ENCODE data around the gene CLDN19. TPM values are rescaled to one million over a fixed set of nuclear protein-coding genes. Genes with fewer than 3 reads are reported as not detected.
"Not testable (repeated sequence)": the region's sequence is repeated elsewhere in the genome, so short reads cannot be mapped to it uniquely, and the experiment has no call there.

Gene CLDN19
- total and polyA plus RNA-seq, 2 donors (not counting 1 experiment from before 2014, with no cell fraction given): 0.03 TPM; not detected in 1

GRCh38 chr1:42713293-42713692 lies 26.7 kb downstream of the CLDN19 start:
- POLR2A ChIA-PET: no interaction called here
- Histone ChIP-seq H3K27ac (ENCODE audit: low read length in 2 of 2) (no peak overlapping the region), H3K27me3 (replicated peaks in 1 of 4; ENCODE audit: control extremely low read depth in 1 of 4, control insufficient read depth in 3 of 4, insufficient read depth in 4 of 4, low read length in 3 of 4) (no peaks in the 10 kb centered on the region), H3K9ac (ENCODE audit: low read length) (no peak overlapping the region), H3K4me2 (replicated peaks; ENCODE audit: low read depth, low read length, poor library complexity, severe bottlenecking) (no peak overlapping the region), H2AFZ (ENCODE audit: insufficient read depth, low read depth, low read length, poor library complexity, severe bottlenecking) (no peak overlapping the region), H3K36me3 (replicated peaks in 1 of 2; ENCODE audit: control extremely low read depth in 1 of 2, control insufficient read depth in 1 of 2, extremely low read depth in 1 of 2, insufficient read depth in 2 of 2, low read length in 1 of 2) (peaks cover 8 to 14% of the 10 kb centered on the region in 2 experiments), H4K20me1 (ENCODE audit: control insufficient read depth, insufficient read depth, low read length, poor library complexity, severe bottlenecking) (peaks cover 7% of the 10 kb centered on the region), H3K4me1 (ENCODE audit: control insufficient read depth in 2 of 2, insufficient read depth in 2 of 2, low read length in 2 of 2) (no peaks in the 10 kb centered on the region), H3K4me3 (ENCODE audit: control extremely low read depth in 1 of 5, extremely low read depth in 1 of 5, insufficient read depth in 1 of 5, low read depth in 2 of 5, low read length in 4 of 5) (no peak overlapping the region), H3K79me2 (ENCODE audit: control insufficient read depth, insufficient read depth, low read length) (peaks cover 25% of the 10 kb centered on the region), H3K9me3 (ENCODE audit: control extremely low read depth in 1 of 3, control insufficient read depth in 2 of 3, insufficient read depth in 1 of 3, low read length in 2 of 3) (peaks cover 7 to 20% (median 19%) of the 10 kb centered on the region in 3 donors)
- peaks cover 12% of the 10 kb centered on the region for H3K9me3 Mint-ChIP-seq (ENCODE audit: insufficient read depth)
- H3K4me1 Mint-ChIP-seq: no peaks in the 10 kb centered on the region
- ATAC-seq (ENCODE audit: low read depth) (no peak), DNase-seq (no peak)
- CTCF ChIA-PET: interaction anchor here (0.6 kb wide), 1 partner anchor 371 kb away, joined by 3 read pairs; no protein-coding TSS in a partner anchor
- TF ChIP-seq EZH2 (IDR thresholded peaks at IDR 0.05; ENCODE audit: borderline replicate concordance, insufficient read depth, low read depth, low read length, poor library complexity, severe bottlenecking): no peak
- TF ChIP-seq CTCF (IDR thresholded peaks at IDR 0.05): no peak
- H3K4me3 Mint-ChIP-seq: no peak overlapping the region
- intact Hi-C loops (cut with micrococcal nuclease): no loop called here
- no peaks in the 10 kb centered on the region for H3K27me3 Mint-ChIP-seq
- H3K27ac Mint-ChIP-seq: no peak overlapping the region

- H3K4me3 Mint-ChIP-seq; H3K27me3 ChIP-seq (replicated peaks in 1 of 4; ENCODE audit: control extremely low read depth in 1 of 4, control insufficient read depth in 3 of 4, insufficient read depth in 4 of 4, low read length in 3 of 4); H3K4me1 ChIP-seq (ENCODE audit: control insufficient read depth in 2 of 2, insufficient read depth in 2 of 2, low read length in 2 of 2); DNase-seq; H3K4me3 ChIP-seq (ENCODE audit: control extremely low read depth in 1 of 5, extremely low read depth in 1 of 5, insufficient read depth in 1 of 5, low read depth in 2 of 5, low read length in 4 of 5); H4K20me1 ChIP-seq (ENCODE audit: control insufficient read depth, insufficient read depth, low read length, poor library complexity, severe bottlenecking); POLR2A ChIA-PET; H3K9ac ChIP-seq (ENCODE audit: low read length); H2AFZ ChIP-seq (ENCODE audit: insufficient read depth, low read depth, low read length, poor library complexity, severe bottlenecking); H3K4me2 ChIP-seq (replicated peaks; ENCODE audit: low read depth, low read length, poor library complexity, severe bottlenecking); H3K27ac ChIP-seq (ENCODE audit: low read length in 2 of 2); H3K27ac Mint-ChIP-seq; intact Hi-C loops (cut with micrococcal nuclease); H3K4me1 Mint-ChIP-seq; H3K27me3 Mint-ChIP-seq; ATAC-seq (ENCODE audit: low read depth): not testable (repeated sequence)
- CTCF ChIA-PET: interaction anchor here (0.6 kb wide), 1 partner anchor 371 kb away, joined by 3 read pairs; no protein-coding TSS in a partner anchor
- Histone ChIP-seq H3K36me3 (replicated peaks in 1 of 2; ENCODE audit: control extremely low read depth in 1 of 2, control insufficient read depth in 1 of 2, extremely low read depth in 1 of 2, insufficient read depth in 2 of 2, low read length in 1 of 2) (peaks cover 11 to 14% of the 10 kb centered on the region in 2 experiments), H3K9me3 (ENCODE audit: control extremely low read depth in 1 of 3, control insufficient read depth in 2 of 3, insufficient read depth in 1 of 3, low read length in 2 of 3) (peaks cover 7 to 20% (median 19%) of the 10 kb centered on the region in 3 donors), H3K79me2 (ENCODE audit: control insufficient read depth, insufficient read depth, low read length) (peaks cover 25% of the 10 kb centered on the region)
- 100% methylated on average over 1 of the region's 3 CpGs for WGBS (ENCODE audit: insufficient coverage)
- peaks cover 12% of the 10 kb centered on the region for H3K9me3 Mint-ChIP-seq (ENCODE audit: insufficient read depth)
Measured at GRCh38 chr1:42712808-42713207, 27.2 kb downstream of the CLDN19 start.

Measured in B cell (primary cell).